IMR-90 (cell line): ENCODE results near the gene USH2A. TPM values are rescaled to one million over a fixed set of nuclear protein-coding genes. Genes with fewer than 3 reads are reported as not detected.

Source experiments
- ATAC-seq: fragments of 200-7000 bp; cut with Tn5 transposase; 2 replicates; pipeline ENCODE4 v1.9.1; 2020; ENCODE audit warnings: low read depth, mild to moderate bottlenecking, moderate library complexity
- BruUV-seq: library from RNA; stranded (reverse); fragments of 400-500 nt; replicated peaks from 2 replicates; lab custom pipeline; 2021; lab: Mats Ljungman, UMichigan
- CTCF ChIA-PET: fragments of 300-600 bp; formaldehyde crosslinking; extraction: SDS; loops from one replicate; lab custom pipeline; 2021; ENCODE audit warnings: antibody characterized with exemption; lab: Yijun Ruan, JAX
- POLR2A ChIA-PET: fragments of 300-600 bp; sonication (Branson Sonifier 250); formaldehyde crosslinking; loops from one replicate; lab custom pipeline; 2022; ENCODE audit warnings: antibody characterized with exemption; ENCODE audit not compliant: unreplicated experiment; lab: Charles Lee
- DNase-seq: peaks from one replicate; pipeline ENCODE4 v3.0.0; 2013
- H2AFZ ChIP-seq: replicated peaks from 2 replicates; pipeline ENCODE3; 2013; ENCODE audit warnings: low read length, mild to moderate bottlenecking; ENCODE audit not compliant: poor library complexity
- H2AK5ac ChIP-seq: 2 replicates; pipeline ENCODE4 v1.6.1; 2013; ENCODE audit warnings: low read depth, low read length, inconsistent platforms
- H2AK9ac ChIP-seq: replicated peaks from 2 replicates; pipeline ENCODE3; 2013; ENCODE audit warnings: mild to moderate bottlenecking, low read depth, low read length, moderate library complexity; ENCODE audit not compliant: poor library complexity
- H2BK120ac ChIP-seq: 2 replicates; pipeline ENCODE4 v1.6.1; 2013; ENCODE audit warnings: low read depth, low read length, inconsistent platforms
- H2BK15ac ChIP-seq: 3 replicates; pipeline ENCODE4 v1.6.1; 2013; ENCODE audit warnings: low read depth, low read length, inconsistent platforms
- H2BK20ac ChIP-seq: 2 replicates; pipeline ENCODE4 v1.6.1; 2013; ENCODE audit warnings: low read depth, mild to moderate bottlenecking, inconsistent platforms, low read length, moderate library complexity
- H2BK5ac ChIP-seq: 2 replicates; pipeline ENCODE4 v1.6.1; 2013; ENCODE audit warnings: mild to moderate bottlenecking, low read depth, low read length, inconsistent platforms; ENCODE audit not compliant: poor library complexity, severe bottlenecking
- H3K14ac ChIP-seq: replicated peaks from 2 replicates; pipeline ENCODE4 v1.6.1; 2013; ENCODE audit warnings: low read depth, low read length, inconsistent platforms
- H3K18ac ChIP-seq: 2 replicates; pipeline ENCODE4 v1.6.1; 2013; ENCODE audit warnings: low read depth, low read length, control low read depth
- H3K23ac ChIP-seq: 2 replicates; pipeline ENCODE4 v1.6.1; 2013; ENCODE audit warnings: low read depth, low read length, inconsistent platforms
- H3K27ac ChIP-seq: 2 replicates; pipeline ENCODE4 v1.5.1; 2013; ENCODE audit warnings: mild to moderate bottlenecking, control low read depth, low read length; ENCODE audit not compliant: insufficient read depth
- H3K27me3 ChIP-seq: 2 replicates; pipeline ENCODE4 v1.6.1; 2013; ENCODE audit warnings: low read length; ENCODE audit not compliant: control insufficient read depth, insufficient read depth
- H3K36me3 ChIP-seq: 2 replicates; pipeline ENCODE4 v1.6.1; 2013; ENCODE audit warnings: low read length, mixed read lengths; ENCODE audit not compliant: control insufficient read depth, insufficient read depth
- H3K4ac ChIP-seq: 2 replicates; pipeline ENCODE4 v1.6.1; 2013; ENCODE audit warnings: low read depth, low read length, inconsistent platforms
- H3K4me1 ChIP-seq: 2 replicates; pipeline ENCODE4 v1.6.1; 2013; ENCODE audit warnings: low read length, mixed read lengths; ENCODE audit not compliant: control insufficient read depth, insufficient read depth
- H3K4me2 ChIP-seq: 2 replicates; pipeline ENCODE4 v1.6.1; 2013; ENCODE audit warnings: low read depth, mild to moderate bottlenecking, control low read depth, low read length, moderate library complexity
- H3K4me3 ChIP-seq: 2 replicates; pipeline ENCODE4 v1.5.1; 2013; ENCODE audit warnings: low read depth, mild to moderate bottlenecking, control low read depth, low read length, moderate library complexity; ENCODE audit not compliant: insufficient read depth
- H3K56ac ChIP-seq: 2 replicates; pipeline ENCODE4 v1.6.1; 2013; ENCODE audit warnings: low read length, inconsistent platforms; ENCODE audit not compliant: insufficient read depth; ENCODE audit errors: extremely low read depth
- H3K79me1 ChIP-seq, 2 experiments: 2 replicates each; pipeline ENCODE4 v1.6.1; 2013; ENCODE audit warnings: low read length in 2 of 2, inconsistent platforms in 1 of 2, low read depth in 1 of 2
- H3K9ac ChIP-seq: 2 replicates; pipeline ENCODE4 v1.6.1; 2013; ENCODE audit warnings: low read depth, low read length, control low read depth
- H3K9me1 ChIP-seq: 2 replicates; pipeline ENCODE4 v1.6.1; 2013; ENCODE audit warnings: low read length, inconsistent platforms; ENCODE audit not compliant: insufficient read depth
- H3K9me3 ChIP-seq: 2 replicates; pipeline ENCODE4 v1.6.1; 2013; ENCODE audit warnings: low read length; ENCODE audit not compliant: control insufficient read depth, insufficient read depth
- H4K20me1 ChIP-seq: 2 replicates; pipeline ENCODE4 v1.6.1; 2013; ENCODE audit warnings: low read length, inconsistent platforms; ENCODE audit not compliant: insufficient read depth
- H4K5ac ChIP-seq: 2 replicates; pipeline ENCODE4 v1.6.1; 2013; ENCODE audit warnings: mild to moderate bottlenecking, low read depth, low read length, control low read depth
- H4K8ac ChIP-seq, 2 experiments: 2 replicates each; pipeline ENCODE4 v1.6.1; 2013; ENCODE audit warnings: low read depth in 2 of 2, low read length in 2 of 2, control low read depth in 1 of 2, inconsistent platforms in 1 of 2
- H4K91ac ChIP-seq: 2 replicates; pipeline ENCODE4 v1.6.1; 2013; ENCODE audit warnings: low read depth, low read length, inconsistent platforms; ENCODE audit not compliant: insufficient read depth
- CHD1 ChIP-seq: IDR thresholded peaks from 2 replicates; pipeline ENCODE4 v1.6.1; 2012; ENCODE audit warnings: low read depth, low read length, improper control_type of control experiment
- FOS ChIP-seq: fragments of 150-350 bp; IDR thresholded peaks from 2 replicates; pipeline ENCODE4 v1.6.1; 2016; ENCODE audit warnings: low read depth, low read length
- MAFK ChIP-seq: IDR thresholded peaks from 2 replicates; pipeline ENCODE4 v1.6.1; 2012; ENCODE audit warnings: low read depth, low read length, improper control_type of control experiment
- MXI1 ChIP-seq: IDR thresholded peaks from 2 replicates; pipeline ENCODE4 v1.6.1; 2012; ENCODE audit warnings: low read depth, mild to moderate bottlenecking, low read length, moderate library complexity, borderline replicate concordance
- NFE2L2 ChIP-seq: fragments of 150-350 bp; IDR thresholded peaks from 2 replicates; pipeline ENCODE4 v1.6.1; 2016; ENCODE audit warnings: low read depth, mild to moderate bottlenecking, low read length
- RCOR1 ChIP-seq: IDR thresholded peaks from 2 replicates; pipeline ENCODE4 v1.6.1; 2012; ENCODE audit warnings: mild to moderate bottlenecking, low read length, improper control_type of control experiment; ENCODE audit not compliant: insufficient replicate concordance
- WGBS, 2 experiments: methylation state at CpG; one replicate each; pipeline versions ENCODE4 v1.1.5 to v1.1.7; 2013; ENCODE audit warnings: missing lambda C conversion rate in 2 of 2; ENCODE audit not compliant: insufficient read length in 1 of 2; ENCODE audit errors: extremely low coverage in 2 of 2; 5-methylcytosine and 5-hydroxymethylcytosine counted together
- dilution Hi-C: fragments of 300-500 bp; cut with HindIII; formaldehyde crosslinking; loops from one replicate; pipeline ENCODE4 v1.14.3; 2018; ENCODE audit warnings: low sequenced_read_pairs; ENCODE audit not compliant: unreplicated experiment
- in situ Hi-C: fragments of 300-500 bp; cut with MboI; formaldehyde crosslinking; loops from 3 replicates; pipeline ENCODE4 v1.14.3; 2019; ENCODE audit warnings: low sequenced_read_pairs, inconsistent platforms, mixed read lengths
- intact Hi-C: fragments of 100-400 bp; cut with micrococcal nuclease; formaldehyde crosslinking; loops from 2 replicates; pipeline ENCODE4 v1.10.0; 2022
- polyA plus RNA-seq, 3 experiments: library from polyadenylated mRNA; depleted of rRNA; stranded (reverse); fragments of >200 nt; gene quantifications; 2 replicates each; pipeline ENCODE4 v1.2.3, GENCODE V29; 2012; ENCODE audit warnings: low replicate concordance in 1 of 3
- total RNA-seq: library from RNA; depleted of rRNA; stranded (reverse); fragments of >200 nt; gene quantifications from 2 replicates; pipeline ENCODE4 v1.2.3, GENCODE V29; 2012
- TF ChIP-seq, protein P1 (sequence below): fragments of 150-350 bp; IDR thresholded peaks from 2 replicates; pipeline ENCODE4 v1.6.1; 2016; ENCODE audit warnings: low read depth, mild to moderate bottlenecking, low read length, moderate library complexity, borderline replicate concordance
- TF ChIP-seq, protein P2 (sequence below): conservative IDR thresholded peaks from 2 replicates; pipeline ENCODE4 v1.5.1; 2012; ENCODE audit warnings: mild to moderate bottlenecking, low read depth, low read length, improper control_type of control experiment

Gene USH2A
- total and polyA plus RNA-seq, 2 of the 4 experiments (the other 2 are of a cell fraction) = under 0.01 to 0.02 TPM

DNA sequence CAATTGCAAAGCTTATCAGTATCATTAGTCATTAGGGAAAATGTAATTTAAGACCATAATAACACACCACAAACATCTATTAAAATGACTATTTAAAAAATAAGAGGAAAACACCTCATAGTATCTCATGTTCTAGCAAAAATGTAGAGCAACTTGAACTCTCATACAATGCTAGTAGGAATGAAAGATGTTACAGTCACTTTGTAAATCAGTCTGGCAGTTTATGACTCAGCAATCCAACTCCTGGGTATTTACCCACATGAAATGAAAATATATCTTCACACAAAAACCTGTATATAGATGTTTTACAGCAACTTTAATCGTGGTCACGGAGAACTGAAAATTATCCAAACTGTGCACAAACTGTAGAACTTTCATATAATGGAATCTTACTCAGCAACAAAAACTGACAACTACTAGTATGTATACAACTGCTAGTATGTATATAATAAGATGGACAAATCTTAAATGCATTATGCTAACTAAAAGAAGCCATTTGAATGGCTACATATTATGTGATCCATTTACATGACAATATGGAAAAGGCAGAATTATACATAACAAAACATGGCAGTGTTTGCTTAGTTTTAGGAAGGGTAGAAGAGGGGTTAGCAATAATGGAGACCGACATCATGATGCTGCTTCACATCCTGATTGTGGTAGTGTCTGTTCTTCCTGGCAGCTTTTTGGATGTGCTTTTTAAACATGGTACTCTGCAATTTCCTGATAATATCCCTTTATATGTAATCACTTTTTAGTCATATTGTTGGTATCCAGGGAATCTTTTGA, 589.1 kb downstream of the USH2A start:
- H4K20me1 ChIP-seq = no peaks in the 10 kb centered on the region
- H2AK9ac ChIP-seq = no peak overlapping the region
- peak overlapping the region; percentile 35; the same call in 1 of the 2 replicates for H4K91ac ChIP-seq
- no peak overlapping the region for H3K4me3 ChIP-seq
- no peak overlapping the region for H3K23ac ChIP-seq
- peak overlapping the region; percentile 98; the same call in 1 of the 2 replicates for H3K18ac ChIP-seq
- ATAC-seq (peak; percentile 59), DNase-seq (peak; percentile 68)
- no peak overlapping the region for H2AFZ ChIP-seq
- intact Hi-C loops = no loop called here
- H3K14ac ChIP-seq = no peak overlapping the region
- H4K5ac ChIP-seq = peak overlapping the region; percentile 96; the same call in 1 of the 2 replicates
- peak; percentile 51; the same call in 1 of the 2 replicates for TF ChIP-seq NFE2L2
- no peak for TF ChIP-seq MXI1
- TF ChIP-seq CHD1 = no peak
- 0 out of 2 replicates have a peak, but pooled peaks have one; percentile 12 for TF ChIP-seq MAFK
- peak; percentile 39; the same call in 1 of the 2 replicates for TF ChIP-seq FOS
- TF ChIP-seq RCOR1 = no peak
- TF ChIP-seq, protein P1, sequence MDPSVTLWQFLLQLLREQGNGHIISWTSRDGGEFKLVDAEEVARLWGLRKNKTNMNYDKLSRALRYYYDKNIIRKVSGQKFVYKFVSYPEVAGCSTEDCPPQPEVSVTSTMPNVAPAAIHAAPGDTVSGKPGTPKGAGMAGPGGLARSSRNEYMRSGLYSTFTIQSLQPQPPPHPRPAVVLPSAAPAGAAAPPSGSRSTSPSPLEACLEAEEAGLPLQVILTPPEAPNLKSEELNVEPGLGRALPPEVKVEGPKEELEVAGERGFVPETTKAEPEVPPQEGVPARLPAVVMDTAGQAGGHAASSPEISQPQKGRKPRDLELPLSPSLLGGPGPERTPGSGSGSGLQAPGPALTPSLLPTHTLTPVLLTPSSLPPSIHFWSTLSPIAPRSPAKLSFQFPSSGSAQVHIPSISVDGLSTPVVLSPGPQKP = no peak
- TF ChIP-seq, protein P2, sequence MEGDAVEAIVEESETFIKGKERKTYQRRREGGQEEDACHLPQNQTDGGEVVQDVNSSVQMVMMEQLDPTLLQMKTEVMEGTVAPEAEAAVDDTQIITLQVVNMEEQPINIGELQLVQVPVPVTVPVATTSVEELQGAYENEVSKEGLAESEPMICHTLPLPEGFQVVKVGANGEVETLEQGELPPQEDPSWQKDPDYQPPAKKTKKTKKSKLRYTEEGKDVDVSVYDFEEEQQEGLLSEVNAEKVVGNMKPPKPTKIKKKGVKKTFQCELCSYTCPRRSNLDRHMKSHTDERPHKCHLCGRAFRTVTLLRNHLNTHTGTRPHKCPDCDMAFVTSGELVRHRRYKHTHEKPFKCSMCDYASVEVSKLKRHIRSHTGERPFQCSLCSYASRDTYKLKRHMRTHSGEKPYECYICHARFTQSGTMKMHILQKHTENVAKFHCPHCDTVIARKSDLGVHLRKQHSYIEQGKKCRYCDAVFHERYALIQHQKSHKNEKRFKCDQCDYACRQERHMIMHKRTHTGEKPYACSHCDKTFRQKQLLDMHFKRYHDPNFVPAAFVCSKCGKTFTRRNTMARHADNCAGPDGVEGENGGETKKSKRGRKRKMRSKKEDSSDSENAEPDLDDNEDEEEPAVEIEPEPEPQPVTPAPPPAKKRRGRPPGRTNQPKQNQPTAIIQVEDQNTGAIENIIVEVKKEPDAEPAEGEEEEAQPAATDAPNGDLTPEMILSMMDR = no peak
- peak overlapping the region; percentile 68 for H2BK5ac ChIP-seq
- H2BK15ac ChIP-seq = peak overlapping the region; percentile 42; the same call in 1 of the 3 replicates
- peak overlapping the region; percentile 21 for H2BK120ac ChIP-seq
- H3K79me1 ChIP-seq = no peaks in the 10 kb centered on the region
- WGBS, 2 experiments = no CpG with 5 or more reads among the region's 3 CpGs
- dilution Hi-C loops = no loop called here
- in situ Hi-C loops = loop anchor here (25.0 kb wide), 1 partner anchor 903 kb away; no protein-coding TSS in a partner anchor
- peak overlapping the region; percentile 78; the same call in 1 of the 2 replicates for H3K4me2 ChIP-seq
- no peak overlapping the region for H2BK20ac ChIP-seq
- H3K27me3 ChIP-seq = no peaks in the 10 kb centered on the region
- H3K4ac ChIP-seq = peak overlapping the region; percentile 10; the same call in 1 of the 2 replicates
- peaks cover 4% of the 10 kb centered on the region; the same call in 1 of the 2 replicates for H3K4me1 ChIP-seq
- H3K9me3 ChIP-seq = peaks cover 3% of the 10 kb centered on the region
- no peak overlapping the region for H3K56ac ChIP-seq
- POLR2A ChIA-PET = no interaction called here
- no peaks in the 10 kb centered on the region for H3K9me1 ChIP-seq
- H2AK5ac ChIP-seq = no peak overlapping the region
- no peak overlapping the region for H3K27ac ChIP-seq
- peak overlapping the region; percentile 4 to 52; a peak in 2 of 4 replicates for H4K8ac ChIP-seq
- H3K9ac ChIP-seq = no peak overlapping the region
- no peaks in the 10 kb centered on the region for H3K36me3 ChIP-seq
- BruUV-seq = no TSS peak
- CTCF ChIA-PET = no interaction called here
